ENCODE results near the gene HOXB9. TPM values are rescaled to one million over a fixed set of nuclear protein-coding genes. Genes with fewer than 3 reads are reported as not detected.
A peak's percentile ranks its signal among the peaks of the same experiment; 100 is the strongest.

Gene HOXB9
- total RNA-seq, 1 experiment from 2014 or later = 0.24 TPM

DNA sequence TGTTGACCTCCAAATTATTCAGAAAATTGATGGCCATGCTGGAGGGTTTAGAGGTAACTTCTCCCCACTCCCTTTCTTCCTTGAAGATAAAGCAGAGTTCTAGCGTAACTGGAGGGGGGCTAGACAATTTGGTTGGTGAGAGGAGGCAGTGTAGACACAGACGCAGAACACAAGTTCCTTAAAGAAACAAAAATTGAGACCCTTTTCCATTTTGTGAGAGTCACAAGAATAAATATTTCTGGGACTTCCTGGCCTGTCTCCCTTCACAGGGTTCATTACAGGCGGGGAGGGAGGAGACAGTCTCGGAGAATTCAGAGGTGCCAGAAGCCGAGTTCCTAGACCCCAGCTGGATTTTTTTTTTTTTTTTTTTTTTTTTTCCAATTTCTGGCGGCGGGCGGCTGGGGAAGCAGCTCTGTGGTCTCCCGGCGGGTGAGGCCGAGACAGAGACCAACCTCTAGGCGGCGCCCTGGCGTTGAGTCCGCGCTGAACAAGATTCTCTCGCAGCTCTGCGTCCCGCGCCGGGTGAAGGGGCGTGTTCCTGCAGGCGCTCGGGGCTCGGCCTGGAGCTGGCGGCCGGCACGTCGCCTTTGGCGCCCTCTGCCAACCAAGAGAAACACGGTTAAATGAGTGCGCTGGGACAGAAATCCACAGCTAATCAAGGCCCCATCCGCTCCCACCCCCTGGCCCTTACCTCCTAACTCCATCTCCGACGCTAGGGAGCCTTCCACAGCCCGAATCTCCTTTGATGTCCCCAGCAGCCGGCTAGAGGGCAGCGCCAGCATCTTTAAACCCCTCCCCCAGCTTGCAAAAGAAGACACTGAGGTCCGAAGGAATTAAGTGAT, 10.2 kb upstream of the HOXB9 start:
- DNase-seq (ENCODE audit: low spot score) (peak; percentile 99), ATAC-seq (peak; percentile 89)
- TF ChIP-seq, protein P1, sequence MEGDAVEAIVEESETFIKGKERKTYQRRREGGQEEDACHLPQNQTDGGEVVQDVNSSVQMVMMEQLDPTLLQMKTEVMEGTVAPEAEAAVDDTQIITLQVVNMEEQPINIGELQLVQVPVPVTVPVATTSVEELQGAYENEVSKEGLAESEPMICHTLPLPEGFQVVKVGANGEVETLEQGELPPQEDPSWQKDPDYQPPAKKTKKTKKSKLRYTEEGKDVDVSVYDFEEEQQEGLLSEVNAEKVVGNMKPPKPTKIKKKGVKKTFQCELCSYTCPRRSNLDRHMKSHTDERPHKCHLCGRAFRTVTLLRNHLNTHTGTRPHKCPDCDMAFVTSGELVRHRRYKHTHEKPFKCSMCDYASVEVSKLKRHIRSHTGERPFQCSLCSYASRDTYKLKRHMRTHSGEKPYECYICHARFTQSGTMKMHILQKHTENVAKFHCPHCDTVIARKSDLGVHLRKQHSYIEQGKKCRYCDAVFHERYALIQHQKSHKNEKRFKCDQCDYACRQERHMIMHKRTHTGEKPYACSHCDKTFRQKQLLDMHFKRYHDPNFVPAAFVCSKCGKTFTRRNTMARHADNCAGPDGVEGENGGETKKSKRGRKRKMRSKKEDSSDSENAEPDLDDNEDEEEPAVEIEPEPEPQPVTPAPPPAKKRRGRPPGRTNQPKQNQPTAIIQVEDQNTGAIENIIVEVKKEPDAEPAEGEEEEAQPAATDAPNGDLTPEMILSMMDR (IDR thresholded peaks at IDR 0.05) = peak; percentile 62
- TF ChIP-seq PRRX2 (CRISPR knock-in tag; IDR thresholded peaks at IDR 0.05) = no peak
- peak; percentile 26; the same call in 1 of the 2 replicates for TF ChIP-seq GABPB1 (CRISPR knock-in tag; IDR thresholded peaks at IDR 0.05)
- TF ChIP-seq, protein P2, sequence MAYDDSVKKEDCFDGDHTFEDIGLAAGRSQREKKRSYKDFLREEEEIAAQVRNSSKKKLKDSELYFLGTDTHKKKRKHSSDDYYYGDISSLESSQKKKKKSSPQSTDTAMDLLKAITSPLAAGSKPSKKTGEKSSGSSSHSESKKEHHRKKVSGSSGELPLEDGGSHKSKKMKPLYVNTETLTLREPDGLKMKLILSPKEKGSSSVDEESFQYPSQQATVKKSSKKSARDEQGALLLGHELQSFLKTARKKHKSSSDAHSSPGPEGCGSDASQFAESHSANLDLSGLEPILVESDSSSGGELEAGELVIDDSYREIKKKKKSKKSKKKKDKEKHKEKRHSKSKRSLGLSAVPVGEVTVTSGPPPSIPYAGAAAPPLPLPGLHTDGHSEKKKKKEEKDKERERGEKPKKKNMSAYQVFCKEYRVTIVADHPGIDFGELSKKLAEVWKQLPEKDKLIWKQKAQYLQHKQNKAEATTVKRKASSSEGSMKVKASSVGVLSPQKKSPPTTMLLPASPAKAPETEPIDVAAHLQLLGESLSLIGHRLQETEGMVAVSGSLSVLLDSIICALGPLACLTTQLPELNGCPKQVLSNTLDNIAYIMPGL (CRISPR knock-in tag; IDR thresholded peaks at IDR 0.05) = peak; percentile 64; the same call in 1 of the 2 replicates
- 0 out of 2 replicates have a peak, but pooled peaks have one; percentile 44 for TF ChIP-seq SP1 (CRISPR knock-in tag; conservative IDR thresholded peaks at IDR 0.05)
- Mint-ChIP-seq H3K27ac (no peak overlapping the region), H3K9me3 (no peaks in the 10 kb centered on the region), H3K36me3 (no peaks in the 10 kb centered on the region), H3K27me3 (ENCODE audit: low read depth) (peaks cover 100% of the 10 kb centered on the region; the same call in 1 of the 2 replicates), H3K4me3 (peak overlapping the region; percentile 45), H3K4me1 (peaks cover 18% of the 10 kb centered on the region)
- POLR2A ChIA-PET = interaction anchor here (0.6 kb wide), 2 partner anchors 8 to 588 kb away, joined by 3 read pairs; partner anchors contain the start of gene NFE2L1
- CTCF ChIA-PET = interaction anchor here (0.6 to 2.4 kb wide), 110 partner anchors 8 to 1773 kb away, joined by 3 to 54 read pairs (median 5); partner anchors contain the start of genes ATP5MC1, HOXB13, HOXB3 and HOXB4

DNA sequence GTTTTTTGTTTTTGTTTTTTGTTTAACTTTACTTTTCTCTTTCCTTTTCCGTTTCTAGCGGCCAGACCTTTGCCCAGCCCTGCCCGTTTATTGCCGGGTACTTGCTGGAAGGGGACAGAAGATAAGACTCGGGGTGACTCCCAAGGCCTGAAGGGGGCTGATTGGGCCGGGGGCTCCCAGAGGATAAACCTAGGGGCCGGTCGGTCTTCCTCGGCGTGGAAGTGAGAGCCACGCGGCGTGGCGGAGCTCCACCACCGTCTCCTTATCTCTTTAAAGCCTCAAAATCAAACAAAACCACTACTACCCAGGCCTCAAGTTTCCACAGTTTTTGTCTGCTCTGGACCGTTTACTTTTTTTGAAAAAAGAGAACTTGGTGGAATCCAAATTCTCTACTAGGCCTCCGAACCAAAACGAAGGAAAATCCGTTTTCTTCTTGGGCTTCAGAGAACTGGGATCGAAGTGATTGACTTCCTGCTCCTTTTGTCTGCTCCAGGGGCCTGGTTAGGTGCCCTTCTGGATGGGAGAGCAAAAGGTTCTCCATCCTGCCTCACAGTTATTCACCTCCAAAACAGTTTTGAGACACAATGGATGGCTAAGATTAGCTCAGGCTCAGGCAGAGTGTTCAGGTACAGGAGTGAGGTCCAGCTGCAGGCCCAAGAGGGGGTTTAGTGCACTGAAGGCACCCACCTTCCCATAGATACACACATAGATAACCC, 8.5 kb upstream of the HOXB9 start:
- H3K27me3 Mint-ChIP-seq (ENCODE audit: low read depth) = peaks cover 100% of the 10 kb centered on the region; the same call in 1 of the 2 replicates
- peaks cover 16% of the 10 kb centered on the region for H3K4me1 Mint-ChIP-seq
- DNase-seq (ENCODE audit: low spot score) (no peak), ATAC-seq (no peak)
- H3K9me3 Mint-ChIP-seq = no peaks in the 10 kb centered on the region
- CTCF ChIA-PET = interaction anchor here (1.5 kb wide), 1 partner anchor 8 kb away, joined by 5 read pairs; the partner anchor contains the start of gene HOXB9
- H3K4me3 Mint-ChIP-seq = no peak overlapping the region
- TF ChIP-seq FOXJ3 (CRISPR knock-in tag; IDR thresholded peaks at IDR 0.05; ENCODE audit: borderline replicate concordance) (no peak), SOX15 (CRISPR knock-in tag; IDR thresholded peaks at IDR 0.05) (no peak), CREB1 (CRISPR knock-in tag; IDR thresholded peaks at IDR 0.05) (no peak), FOXK1 (CRISPR knock-in tag; IDR thresholded peaks at IDR 0.05) (no peak)
- TF ChIP-seq, protein P3, sequence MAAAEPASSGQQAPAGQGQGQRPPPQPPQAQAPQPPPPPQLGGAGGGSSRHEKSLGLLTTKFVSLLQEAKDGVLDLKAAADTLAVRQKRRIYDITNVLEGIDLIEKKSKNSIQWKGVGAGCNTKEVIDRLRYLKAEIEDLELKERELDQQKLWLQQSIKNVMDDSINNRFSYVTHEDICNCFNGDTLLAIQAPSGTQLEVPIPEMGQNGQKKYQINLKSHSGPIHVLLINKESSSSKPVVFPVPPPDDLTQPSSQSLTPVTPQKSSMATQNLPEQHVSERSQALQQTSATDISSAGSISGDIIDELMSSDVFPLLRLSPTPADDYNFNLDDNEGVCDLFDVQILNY (CRISPR knock-in tag; IDR thresholded peaks at IDR 0.05) = no peak
- TF ChIP-seq, protein P4, sequence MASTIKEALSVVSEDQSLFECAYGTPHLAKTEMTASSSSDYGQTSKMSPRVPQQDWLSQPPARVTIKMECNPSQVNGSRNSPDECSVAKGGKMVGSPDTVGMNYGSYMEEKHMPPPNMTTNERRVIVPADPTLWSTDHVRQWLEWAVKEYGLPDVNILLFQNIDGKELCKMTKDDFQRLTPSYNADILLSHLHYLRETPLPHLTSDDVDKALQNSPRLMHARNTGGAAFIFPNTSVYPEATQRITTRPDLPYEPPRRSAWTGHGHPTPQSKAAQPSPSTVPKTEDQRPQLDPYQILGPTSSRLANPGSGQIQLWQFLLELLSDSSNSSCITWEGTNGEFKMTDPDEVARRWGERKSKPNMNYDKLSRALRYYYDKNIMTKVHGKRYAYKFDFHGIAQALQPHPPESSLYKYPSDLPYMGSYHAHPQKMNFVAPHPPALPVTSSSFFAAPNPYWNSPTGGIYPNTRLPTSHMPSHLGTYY (CRISPR knock-in tag; IDR thresholded peaks at IDR 0.05) = no peak
- H3K27ac Mint-ChIP-seq = no peak overlapping the region
- H3K36me3 Mint-ChIP-seq = no peaks in the 10 kb centered on the region; the same call in 1 of the 2 replicates
- POLR2A ChIA-PET = no interaction called here

DNA sequence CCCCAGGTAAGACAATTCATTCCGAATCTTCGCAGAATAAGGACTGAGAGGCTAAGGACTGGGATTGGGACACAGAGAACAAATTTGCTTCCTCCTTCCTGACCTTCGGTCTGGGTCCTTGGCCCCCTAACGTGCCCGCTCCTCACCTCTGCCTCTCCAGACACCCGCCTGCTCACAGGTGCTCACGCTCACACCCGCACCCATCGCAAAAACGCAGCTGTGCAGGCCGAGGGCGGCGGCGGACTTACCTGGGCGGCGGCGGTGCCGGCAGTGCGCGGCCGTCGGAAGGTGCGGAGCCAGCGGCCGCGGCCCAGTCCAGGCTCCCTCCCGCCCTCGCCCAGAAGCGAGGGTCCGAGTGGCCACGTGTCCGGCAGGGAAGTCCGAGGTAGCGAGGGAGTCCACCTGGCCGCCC, 7.1 kb upstream of the HOXB9 start:
- CTCF ChIA-PET = interaction anchor here (1.7 to 2.2 kb wide), 2 partner anchors 9 to 91 kb away, joined by 4 to 9 read pairs; no protein-coding TSS in a partner anchor
- DNase-seq (ENCODE audit: low spot score) (no peak), ATAC-seq (peak; percentile 16)
- Mint-ChIP-seq H3K27me3 (ENCODE audit: low read depth) (peaks cover 100% of the 10 kb centered on the region; the same call in 1 of the 2 replicates), H3K4me3 (no peak overlapping the region; the same call in 1 of the 2 replicates), H3K27ac (no peak overlapping the region), H3K4me1 (peaks cover 16% of the 10 kb centered on the region), H3K36me3 (no peaks in the 10 kb centered on the region; the same call in 1 of the 2 replicates), H3K9me3 (no peaks in the 10 kb centered on the region)
- POLR2A ChIA-PET = no interaction called here
- TF ChIP-seq, protein P5, sequence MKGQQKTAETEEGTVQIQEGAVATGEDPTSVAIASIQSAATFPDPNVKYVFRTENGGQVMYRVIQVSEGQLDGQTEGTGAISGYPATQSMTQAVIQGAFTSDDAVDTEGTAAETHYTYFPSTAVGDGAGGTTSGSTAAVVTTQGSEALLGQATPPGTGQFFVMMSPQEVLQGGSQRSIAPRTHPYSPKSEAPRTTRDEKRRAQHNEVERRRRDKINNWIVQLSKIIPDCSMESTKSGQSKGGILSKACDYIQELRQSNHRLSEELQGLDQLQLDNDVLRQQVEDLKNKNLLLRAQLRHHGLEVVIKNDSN (CRISPR knock-in tag; IDR thresholded peaks at IDR 0.05) = 0 out of 2 replicates have a peak, but pooled peaks have one; percentile 27
- TF ChIP-seq, protein P6, sequence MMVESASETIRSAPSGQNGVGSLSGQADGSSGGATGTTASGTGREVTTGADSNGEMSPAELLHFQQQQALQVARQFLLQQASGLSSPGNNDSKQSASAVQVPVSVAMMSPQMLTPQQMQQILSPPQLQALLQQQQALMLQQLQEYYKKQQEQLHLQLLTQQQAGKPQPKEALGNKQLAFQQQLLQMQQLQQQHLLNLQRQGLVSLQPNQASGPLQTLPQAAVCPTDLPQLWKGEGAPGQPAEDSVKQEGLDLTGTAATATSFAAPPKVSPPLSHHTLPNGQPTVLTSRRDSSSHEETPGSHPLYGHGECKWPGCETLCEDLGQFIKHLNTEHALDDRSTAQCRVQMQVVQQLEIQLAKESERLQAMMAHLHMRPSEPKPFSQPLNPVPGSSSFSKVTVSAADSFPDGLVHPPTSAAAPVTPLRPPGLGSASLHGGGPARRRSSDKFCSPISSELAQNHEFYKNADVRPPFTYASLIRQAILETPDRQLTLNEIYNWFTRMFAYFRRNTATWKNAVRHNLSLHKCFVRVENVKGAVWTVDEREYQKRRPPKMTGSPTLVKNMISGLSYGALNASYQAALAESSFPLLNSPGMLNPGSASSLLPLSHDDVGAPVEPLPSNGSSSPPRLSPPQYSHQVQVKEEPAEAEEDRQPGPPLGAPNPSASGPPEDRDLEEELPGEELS (CRISPR knock-in tag; IDR thresholded peaks at IDR 0.05) = 0 out of 2 replicates have a peak, but pooled peaks have one; percentile 36
- TF ChIP-seq, protein P7, sequence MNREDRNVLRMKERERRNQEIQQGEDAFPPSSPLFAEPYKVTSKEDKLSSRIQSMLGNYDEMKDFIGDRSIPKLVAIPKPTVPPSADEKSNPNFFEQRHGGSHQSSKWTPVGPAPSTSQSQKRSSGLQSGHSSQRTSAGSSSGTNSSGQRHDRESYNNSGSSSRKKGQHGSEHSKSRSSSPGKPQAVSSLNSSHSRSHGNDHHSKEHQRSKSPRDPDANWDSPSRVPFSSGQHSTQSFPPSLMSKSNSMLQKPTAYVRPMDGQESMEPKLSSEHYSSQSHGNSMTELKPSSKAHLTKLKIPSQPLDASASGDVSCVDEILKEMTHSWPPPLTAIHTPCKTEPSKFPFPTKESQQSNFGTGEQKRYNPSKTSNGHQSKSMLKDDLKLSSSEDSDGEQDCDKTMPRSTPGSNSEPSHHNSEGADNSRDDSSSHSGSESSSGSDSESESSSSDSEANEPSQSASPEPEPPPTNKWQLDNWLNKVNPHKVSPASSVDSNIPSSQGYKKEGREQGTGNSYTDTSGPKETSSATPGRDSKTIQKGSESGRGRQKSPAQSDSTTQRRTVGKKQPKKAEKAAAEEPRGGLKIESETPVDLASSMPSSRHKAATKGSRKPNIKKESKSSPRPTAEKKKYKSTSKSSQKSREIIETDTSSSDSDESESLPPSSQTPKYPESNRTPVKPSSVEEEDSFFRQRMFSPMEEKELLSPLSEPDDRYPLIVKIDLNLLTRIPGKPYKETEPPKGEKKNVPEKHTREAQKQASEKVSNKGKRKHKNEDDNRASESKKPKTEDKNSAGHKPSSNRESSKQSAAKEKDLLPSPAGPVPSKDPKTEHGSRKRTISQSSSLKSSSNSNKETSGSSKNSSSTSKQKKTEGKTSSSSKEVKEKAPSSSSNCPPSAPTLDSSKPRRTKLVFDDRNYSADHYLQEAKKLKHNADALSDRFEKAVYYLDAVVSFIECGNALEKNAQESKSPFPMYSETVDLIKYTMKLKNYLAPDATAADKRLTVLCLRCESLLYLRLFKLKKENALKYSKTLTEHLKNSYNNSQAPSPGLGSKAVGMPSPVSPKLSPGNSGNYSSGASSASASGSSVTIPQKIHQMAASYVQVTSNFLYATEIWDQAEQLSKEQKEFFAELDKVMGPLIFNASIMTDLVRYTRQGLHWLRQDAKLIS (CRISPR knock-in tag; IDR thresholded peaks at IDR 0.05; ENCODE audit: borderline replicate concordance) = no peak

All from WTC11 (cell line).